ENCODE measurements around the gene INPP5A.

Gene INPP5A

DNA sequence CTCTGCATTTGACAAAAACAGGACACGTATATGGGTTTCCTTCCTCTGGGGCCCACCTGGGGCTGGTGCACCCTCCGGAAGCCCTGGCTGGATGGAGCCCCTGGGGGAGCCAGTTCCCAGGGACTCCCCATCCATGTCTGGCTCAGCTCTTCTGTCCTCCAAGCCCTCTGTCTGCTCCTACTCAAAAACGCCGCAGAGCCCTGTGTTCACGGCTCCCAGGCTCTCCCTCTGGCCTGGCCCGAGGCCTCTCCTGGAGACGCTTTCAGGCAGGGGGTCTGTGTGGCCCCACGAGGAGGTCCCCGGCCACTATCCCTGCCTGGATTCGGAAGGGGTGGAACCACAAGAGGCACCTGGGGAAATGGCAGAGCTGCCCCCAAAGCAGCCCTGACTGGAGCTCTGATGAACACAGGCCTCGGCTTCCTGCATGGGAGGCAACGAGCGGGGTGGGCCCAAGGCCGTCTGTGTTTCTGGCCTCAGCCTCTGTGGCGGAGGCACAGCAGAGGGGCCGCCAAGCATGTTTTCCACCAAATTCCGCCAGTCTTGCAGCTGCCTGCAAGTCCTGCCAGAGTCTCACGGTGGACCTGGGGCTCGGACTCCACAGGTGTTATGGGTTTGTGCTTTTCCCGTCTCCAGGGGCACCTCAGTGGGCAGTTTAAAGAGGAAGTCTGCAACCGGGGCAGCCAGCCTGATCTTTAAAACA lies 22.6 kb upstream of the INPP5A start:
- no peaks in the 10 kb centered on the region for H4K20me1 ChIP-seq (ENCODE audit: insufficient read depth, low read length, poor library complexity, severe bottlenecking)
- peak overlapping the region; percentile 20; the same call in 1 of the 2 replicates for H2AFZ ChIP-seq (ENCODE audit: low read length)
- H3K36me3 ChIP-seq (ENCODE audit: insufficient read depth, low read length): no peaks in the 10 kb centered on the region
- no peak overlapping the region for H3K4me3 ChIP-seq (ENCODE audit: low read length, poor library complexity, severe bottlenecking)
- no peak overlapping the region for H3K4me2 ChIP-seq (ENCODE audit: low read depth, low read length, poor library complexity, severe bottlenecking)
- TF ChIP-seq, protein P1, sequence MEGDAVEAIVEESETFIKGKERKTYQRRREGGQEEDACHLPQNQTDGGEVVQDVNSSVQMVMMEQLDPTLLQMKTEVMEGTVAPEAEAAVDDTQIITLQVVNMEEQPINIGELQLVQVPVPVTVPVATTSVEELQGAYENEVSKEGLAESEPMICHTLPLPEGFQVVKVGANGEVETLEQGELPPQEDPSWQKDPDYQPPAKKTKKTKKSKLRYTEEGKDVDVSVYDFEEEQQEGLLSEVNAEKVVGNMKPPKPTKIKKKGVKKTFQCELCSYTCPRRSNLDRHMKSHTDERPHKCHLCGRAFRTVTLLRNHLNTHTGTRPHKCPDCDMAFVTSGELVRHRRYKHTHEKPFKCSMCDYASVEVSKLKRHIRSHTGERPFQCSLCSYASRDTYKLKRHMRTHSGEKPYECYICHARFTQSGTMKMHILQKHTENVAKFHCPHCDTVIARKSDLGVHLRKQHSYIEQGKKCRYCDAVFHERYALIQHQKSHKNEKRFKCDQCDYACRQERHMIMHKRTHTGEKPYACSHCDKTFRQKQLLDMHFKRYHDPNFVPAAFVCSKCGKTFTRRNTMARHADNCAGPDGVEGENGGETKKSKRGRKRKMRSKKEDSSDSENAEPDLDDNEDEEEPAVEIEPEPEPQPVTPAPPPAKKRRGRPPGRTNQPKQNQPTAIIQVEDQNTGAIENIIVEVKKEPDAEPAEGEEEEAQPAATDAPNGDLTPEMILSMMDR (conservative IDR thresholded peaks at IDR 0.05; ENCODE audit: low read length): no peak
- TF ChIP-seq EZH2phosphoT487 (IDR thresholded peaks at IDR 0.05; ENCODE audit: borderline replicate concordance): no peak
- peaks cover 9% of the 10 kb centered on the region for H3K4me1 ChIP-seq (ENCODE audit: insufficient read depth, low read length, poor library complexity, severe bottlenecking)
- H3K9me3 ChIP-seq (ENCODE audit: insufficient read depth, low read depth, low read length): no peaks in the 10 kb centered on the region
- H3F3A ChIP-seq (ENCODE audit: low read depth): no peaks in the 10 kb centered on the region
- no peak overlapping the region for H3K9ac ChIP-seq (ENCODE audit: low read depth, low read length, poor library complexity, severe bottlenecking)
- H3K9me2 ChIP-seq (replicated peaks; ENCODE audit: low read depth, low read length): no peaks in the 10 kb centered on the region
- no peaks in the 10 kb centered on the region for H3K79me2 ChIP-seq (ENCODE audit: insufficient read depth, low read length)
- H3K27me3 ChIP-seq (ENCODE audit: insufficient read depth, low read length, poor library complexity, severe bottlenecking): no peaks in the 10 kb centered on the region

DNA sequence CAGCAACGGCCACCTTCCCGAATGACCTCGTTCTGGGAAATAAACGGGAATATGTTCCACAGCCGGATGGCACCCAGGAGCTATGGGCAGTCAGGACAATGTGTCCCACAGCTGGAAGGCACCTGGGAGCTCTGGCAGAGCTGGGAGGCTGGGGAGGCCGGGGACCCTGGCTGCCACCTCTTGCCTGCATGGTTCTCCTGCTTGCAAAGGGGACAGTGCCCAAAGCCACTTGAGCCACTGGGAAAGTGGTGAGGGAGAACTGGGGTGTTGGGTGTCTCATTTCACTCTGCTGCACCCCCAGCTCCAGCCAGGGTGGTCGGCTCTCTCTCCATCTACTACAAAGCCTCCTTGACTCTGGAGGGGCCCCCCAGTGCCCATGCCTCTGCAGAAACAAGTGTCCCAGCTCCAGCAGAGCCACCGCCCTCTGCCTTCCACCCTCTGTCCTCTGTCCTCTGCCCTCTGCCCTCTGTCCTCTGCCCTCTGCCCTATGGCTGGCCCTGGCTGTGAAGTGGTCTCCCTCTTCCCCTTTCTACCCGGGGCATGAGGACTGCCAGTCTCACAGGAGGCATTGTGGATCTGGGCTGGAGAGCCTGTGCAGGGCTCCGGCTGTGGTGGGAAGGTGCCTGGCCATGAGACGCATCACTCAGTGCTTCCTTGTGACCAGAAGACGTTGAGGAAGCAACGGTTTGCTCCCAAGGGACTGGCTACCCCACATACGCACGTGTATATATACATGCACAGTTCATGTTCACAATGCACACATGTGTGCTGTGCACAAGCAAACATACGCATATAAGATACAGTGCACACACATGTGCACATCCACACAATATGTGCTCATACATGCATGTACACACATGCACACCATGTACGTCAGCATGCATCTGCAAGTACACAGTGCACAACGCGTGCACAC lies 21.5 kb upstream of the INPP5A start:
- no peaks in the 10 kb centered on the region for H3K9me2 ChIP-seq (replicated peaks; ENCODE audit: low read depth, low read length)
- no peaks in the 10 kb centered on the region for H4K20me1 ChIP-seq (ENCODE audit: insufficient read depth, low read length, poor library complexity, severe bottlenecking)
- H3F3A ChIP-seq (ENCODE audit: low read depth): no peaks in the 10 kb centered on the region
- H3K79me2 ChIP-seq (ENCODE audit: insufficient read depth, low read length): no peaks in the 10 kb centered on the region
- H3K36me3 ChIP-seq (ENCODE audit: insufficient read depth, low read length): no peaks in the 10 kb centered on the region
- H3K9me3 ChIP-seq (ENCODE audit: insufficient read depth, low read depth, low read length): no peaks in the 10 kb centered on the region
- no peak overlapping the region for H3K4me3 ChIP-seq (ENCODE audit: low read length, poor library complexity, severe bottlenecking)
- H2AFZ ChIP-seq (ENCODE audit: low read length): no peak overlapping the region
- no peak overlapping the region for H3K4me2 ChIP-seq (ENCODE audit: low read depth, low read length, poor library complexity, severe bottlenecking)
- H3K27me3 ChIP-seq (ENCODE audit: insufficient read depth, low read length, poor library complexity, severe bottlenecking): no peaks in the 10 kb centered on the region
- H3K4me1 ChIP-seq (ENCODE audit: insufficient read depth, low read length, poor library complexity, severe bottlenecking): peaks cover 9% of the 10 kb centered on the region
- no peak overlapping the region for H3K9ac ChIP-seq (ENCODE audit: low read depth, low read length, poor library complexity, severe bottlenecking)
- TF ChIP-seq, protein P1 (conservative IDR thresholded peaks at IDR 0.05; ENCODE audit: low read length): no peak
- TF ChIP-seq EZH2phosphoT487 (IDR thresholded peaks at IDR 0.05; ENCODE audit: borderline replicate concordance): no peak

DNA sequence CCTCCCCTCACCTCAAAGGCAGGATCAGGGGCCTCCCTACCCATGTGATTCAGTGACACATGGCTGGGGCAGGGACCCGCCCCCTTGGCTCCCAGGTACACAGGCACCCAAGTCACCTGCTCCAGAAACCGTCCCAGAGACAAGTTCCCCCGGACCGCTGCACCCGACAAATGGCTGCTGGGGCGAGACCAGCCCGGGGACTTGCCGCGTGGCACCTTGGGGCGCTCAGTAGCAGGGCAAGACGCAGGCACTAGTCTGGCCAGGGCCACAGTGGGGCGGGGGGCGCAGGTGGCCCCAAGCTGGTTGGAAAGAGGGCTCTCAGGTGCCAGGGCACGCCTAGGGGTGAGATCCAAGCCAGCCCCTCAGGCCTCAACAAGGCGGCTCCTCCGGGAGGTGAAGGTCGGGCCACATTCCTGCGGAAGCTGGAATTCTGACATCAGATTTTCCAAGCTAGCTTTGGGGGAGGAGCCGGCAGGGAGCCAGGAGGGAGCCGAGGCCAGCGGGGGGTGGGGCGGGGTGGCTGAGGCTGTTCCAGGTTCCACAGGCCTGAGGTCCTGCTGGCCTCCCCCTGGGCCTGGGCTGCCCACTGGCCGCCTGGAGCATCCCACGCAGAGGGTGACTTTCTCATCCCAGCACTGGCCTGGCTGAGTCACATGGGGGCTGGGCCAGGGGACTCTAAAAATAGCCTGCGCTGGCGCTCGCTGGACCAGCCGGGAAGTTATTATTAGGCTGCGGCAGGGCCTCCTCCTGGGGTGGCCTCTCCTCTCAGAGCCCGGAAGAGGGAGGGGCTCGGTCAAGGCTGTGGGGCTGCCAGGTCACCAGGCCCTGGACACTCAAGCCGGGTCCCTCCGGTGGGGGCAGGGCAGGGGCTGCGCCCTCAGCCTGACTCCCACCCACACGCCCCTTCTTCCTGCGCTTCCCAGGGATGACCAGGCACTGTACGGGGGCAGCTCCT lies 20.5 kb upstream of the INPP5A start:
- no peaks in the 10 kb centered on the region for H3K9me3 ChIP-seq (ENCODE audit: insufficient read depth, low read depth, low read length)
- H3K36me3 ChIP-seq (ENCODE audit: insufficient read depth, low read length): no peaks in the 10 kb centered on the region
- peaks cover 15% of the 10 kb centered on the region for H3K4me1 ChIP-seq (ENCODE audit: insufficient read depth, low read length, poor library complexity, severe bottlenecking)
- H4K20me1 ChIP-seq (ENCODE audit: insufficient read depth, low read length, poor library complexity, severe bottlenecking): no peaks in the 10 kb centered on the region
- H3K9me2 ChIP-seq (replicated peaks; ENCODE audit: low read depth, low read length): no peaks in the 10 kb centered on the region
- H3K79me2 ChIP-seq (ENCODE audit: insufficient read depth, low read length): no peaks in the 10 kb centered on the region
- no peak overlapping the region for H2AFZ ChIP-seq (ENCODE audit: low read length)
- H3F3A ChIP-seq (ENCODE audit: low read depth): no peaks in the 10 kb centered on the region
- no peak overlapping the region for H3K9ac ChIP-seq (ENCODE audit: low read depth, low read length, poor library complexity, severe bottlenecking)
- H3K4me3 ChIP-seq (ENCODE audit: low read length, poor library complexity, severe bottlenecking): no peak overlapping the region
- no peaks in the 10 kb centered on the region for H3K27me3 ChIP-seq (ENCODE audit: insufficient read depth, low read length, poor library complexity, severe bottlenecking)
- TF ChIP-seq, protein P1 (conservative IDR thresholded peaks at IDR 0.05; ENCODE audit: low read length): no peak
- no peak for TF ChIP-seq EZH2phosphoT487 (IDR thresholded peaks at IDR 0.05; ENCODE audit: borderline replicate concordance)
- no peak overlapping the region for H3K4me2 ChIP-seq (ENCODE audit: low read depth, low read length, poor library complexity, severe bottlenecking)

All from Loucy (cell line).